ENCODE measurements around the gene SH3PXD2B.

Gene SH3PXD2B

DNA sequence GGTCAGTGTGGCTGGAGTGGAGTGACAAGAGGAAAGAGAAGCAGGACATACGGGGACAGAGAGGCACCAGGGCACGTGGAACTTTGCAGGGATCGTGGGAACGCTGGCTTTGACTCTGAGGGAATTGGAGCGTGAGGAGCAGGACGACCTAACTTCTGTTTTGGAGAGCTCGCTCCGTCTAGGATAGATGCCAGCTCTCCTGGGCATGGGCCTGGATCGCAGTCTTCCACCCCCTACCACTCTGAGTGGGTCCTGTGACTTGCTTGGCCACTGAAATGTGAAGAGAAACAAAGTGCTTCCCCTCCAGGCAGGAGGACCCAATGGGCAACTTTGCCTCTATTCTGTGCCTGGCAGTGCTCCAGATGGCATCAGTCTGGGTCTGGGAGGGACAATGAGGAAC, 8.7 kb upstream of the SH3PXD2B start:
- H3K4me3 ChIP-seq (ENCODE audit: low read length): no peak overlapping the region
- no peaks in the 10 kb centered on the region for H3K36me3 ChIP-seq (ENCODE audit: control insufficient read depth, insufficient read depth, low read length, severe bottlenecking)
- no peak overlapping the region for H3K9ac ChIP-seq (ENCODE audit: low read length)
- H3K9me3 ChIP-seq (ENCODE audit: control insufficient read depth, low read length): peaks cover 6% of the 10 kb centered on the region
- H3K27me3 ChIP-seq (replicated peaks; ENCODE audit: control insufficient read depth, insufficient read depth, low read length): no peaks in the 10 kb centered on the region
- no peaks in the 10 kb centered on the region for H3K4me1 ChIP-seq (ENCODE audit: control insufficient read depth, insufficient read depth, low read length)
- no peak for DNase-seq (ENCODE audit: low read depth)

DNA sequence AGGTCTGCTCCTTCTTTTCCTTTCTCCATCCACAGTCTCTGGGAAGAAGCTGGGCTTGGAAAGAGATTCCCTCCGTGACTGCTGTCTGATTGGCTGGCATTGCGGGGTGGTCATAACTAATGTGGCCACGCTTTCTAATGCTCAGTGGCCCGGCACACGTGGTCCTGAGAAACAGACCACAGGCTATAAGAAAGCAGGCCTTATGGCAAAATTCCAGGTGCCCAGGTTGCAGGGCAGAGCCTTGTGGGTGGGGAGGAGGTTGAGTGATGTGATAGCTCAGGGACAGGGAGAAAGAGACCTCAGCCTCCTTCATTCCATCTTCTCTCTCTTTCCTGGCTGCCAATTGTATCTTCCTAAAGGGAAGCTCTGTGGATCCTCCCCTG, 5.4 kb upstream of the SH3PXD2B start:
- DNase-seq (ENCODE audit: low read depth): no peak
- Histone ChIP-seq H3K27me3 (replicated peaks; ENCODE audit: control insufficient read depth, insufficient read depth, low read length) (no peaks in the 10 kb centered on the region), H3K36me3 (ENCODE audit: control insufficient read depth, insufficient read depth, low read length, severe bottlenecking) (no peaks in the 10 kb centered on the region), H3K4me3 (ENCODE audit: low read length) (no peak overlapping the region), H3K9ac (ENCODE audit: low read length) (no peak overlapping the region), H3K9me3 (ENCODE audit: control insufficient read depth, low read length) (peaks cover 3% of the 10 kb centered on the region), H3K4me1 (ENCODE audit: control insufficient read depth, insufficient read depth, low read length) (peaks cover 12% of the 10 kb centered on the region)

DNA sequence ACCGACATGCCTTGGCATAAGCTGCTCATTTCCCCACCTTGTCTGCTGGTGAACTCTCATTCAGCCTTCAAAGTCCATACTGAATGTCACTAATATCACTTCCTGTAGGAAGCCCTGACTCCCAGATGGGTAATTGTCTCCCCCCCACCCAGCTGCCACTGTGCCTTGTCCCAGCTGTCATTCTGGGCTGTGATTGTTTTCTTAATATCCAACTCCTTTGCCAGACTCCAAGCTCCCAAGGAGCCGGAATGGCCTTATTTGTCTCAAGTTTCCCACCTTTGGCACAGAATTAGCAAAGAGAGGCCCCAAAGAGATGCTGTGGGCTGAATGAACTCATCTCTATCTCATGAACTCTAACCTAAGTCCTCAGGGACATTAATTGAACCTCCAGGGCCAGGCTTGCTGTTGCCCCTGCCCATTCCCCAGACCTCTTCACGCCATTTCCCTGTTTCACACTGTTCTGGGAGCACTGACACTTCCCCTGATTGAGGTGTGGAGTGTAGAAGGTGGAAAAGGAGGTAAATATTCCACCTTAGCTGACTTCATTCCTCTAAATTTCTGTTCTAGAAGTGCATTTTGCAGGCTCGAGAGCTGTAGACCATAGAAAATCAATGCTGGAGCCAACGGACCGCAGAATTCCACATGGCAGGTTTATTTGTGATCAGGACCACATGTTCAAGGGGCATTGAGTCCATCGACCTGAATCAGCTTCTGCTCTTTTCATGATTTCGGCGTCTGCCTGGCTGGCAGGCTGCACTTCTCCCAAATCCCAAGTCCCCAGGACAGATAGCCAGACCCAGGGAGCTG, 4.9 kb upstream of the SH3PXD2B start:
- Histone ChIP-seq H3K4me3 (ENCODE audit: low read length) (no peak overlapping the region), H3K9me3 (ENCODE audit: control insufficient read depth, low read length) (peaks cover 3% of the 10 kb centered on the region), H3K9ac (ENCODE audit: low read length) (no peak overlapping the region), H3K4me1 (ENCODE audit: control insufficient read depth, insufficient read depth, low read length) (peaks cover 14% of the 10 kb centered on the region), H3K36me3 (ENCODE audit: control insufficient read depth, insufficient read depth, low read length, severe bottlenecking) (no peaks in the 10 kb centered on the region), H3K27me3 (replicated peaks; ENCODE audit: control insufficient read depth, insufficient read depth, low read length) (no peaks in the 10 kb centered on the region)
- DNase-seq (ENCODE audit: low read depth): no peak

DNA sequence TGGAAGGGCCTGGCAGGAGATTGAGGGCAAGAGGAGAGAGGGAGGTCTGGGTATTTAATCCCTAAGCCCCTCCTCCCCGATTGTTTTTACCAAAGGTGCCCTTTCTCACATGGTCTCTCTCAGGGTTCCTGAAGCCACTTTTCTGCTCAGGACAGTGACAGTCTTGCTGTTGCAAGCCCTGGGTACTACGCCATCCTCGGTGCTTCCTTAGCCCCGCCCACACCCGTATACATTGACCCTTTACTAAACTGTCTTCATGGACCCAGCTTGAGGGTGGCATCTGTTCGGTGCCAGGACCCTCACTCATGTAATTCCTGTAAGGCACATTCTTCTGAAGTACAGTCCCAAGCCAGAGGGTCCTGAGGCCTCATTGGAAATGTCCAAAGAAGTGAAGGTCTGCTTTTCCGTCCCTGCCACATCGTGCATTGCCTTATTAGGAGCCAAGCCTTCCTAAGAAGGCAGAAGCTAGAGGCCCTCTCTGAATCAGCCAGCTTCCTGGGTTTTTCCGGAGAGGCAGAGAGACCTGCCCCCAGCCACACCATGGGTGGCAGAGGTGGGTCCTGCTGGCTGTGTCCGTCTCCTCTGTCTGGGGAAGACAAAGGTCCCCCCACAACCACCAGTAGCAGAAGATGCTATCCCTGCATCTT, 1.9 kb upstream of the SH3PXD2B start:
- Histone ChIP-seq H3K4me1 (ENCODE audit: control insufficient read depth, insufficient read depth, low read length) (peaks cover 25% of the 10 kb centered on the region), H3K36me3 (ENCODE audit: control insufficient read depth, insufficient read depth, low read length, severe bottlenecking) (no peaks in the 10 kb centered on the region), H3K9ac (ENCODE audit: low read length) (peak overlapping the region; percentile 83), H3K9me3 (ENCODE audit: control insufficient read depth, low read length) (no peaks in the 10 kb centered on the region), H3K27me3 (replicated peaks; ENCODE audit: control insufficient read depth, insufficient read depth, low read length) (no peaks in the 10 kb centered on the region), H3K4me3 (ENCODE audit: low read length) (no peak overlapping the region)
- no peak for DNase-seq (ENCODE audit: low read depth)

DNA sequence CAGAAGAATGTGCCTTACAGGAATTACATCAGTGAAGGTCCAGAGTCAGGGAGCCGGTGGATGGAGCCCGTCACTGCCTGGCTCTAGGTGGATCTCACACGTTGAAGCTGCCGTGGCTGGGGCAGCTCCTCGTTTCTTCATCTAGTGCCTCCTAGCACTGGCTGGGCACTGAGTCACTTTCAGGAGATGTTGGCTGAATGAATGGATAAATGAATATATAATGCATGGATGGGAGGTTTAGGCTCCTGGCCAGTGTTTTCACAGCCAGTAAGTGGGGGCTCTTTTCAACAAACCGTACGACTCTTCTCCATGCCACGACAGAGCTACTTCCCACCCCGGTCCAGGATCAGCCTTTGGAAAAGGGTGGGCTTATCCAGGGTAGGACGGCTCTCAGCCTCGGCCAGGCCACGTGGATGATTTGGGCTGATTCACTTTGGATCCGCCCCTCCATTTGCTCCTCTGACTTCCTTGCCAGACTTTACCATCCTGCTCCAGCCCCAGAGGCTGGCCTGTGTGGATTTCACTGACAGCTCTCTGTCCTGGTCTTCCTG, 1.3 kb upstream of the SH3PXD2B start:
- Histone ChIP-seq H3K9ac (ENCODE audit: low read length) (peak overlapping the region; percentile 83), H3K4me1 (ENCODE audit: control insufficient read depth, insufficient read depth, low read length) (peaks cover 32% of the 10 kb centered on the region), H3K9me3 (ENCODE audit: control insufficient read depth, low read length) (no peaks in the 10 kb centered on the region), H3K4me3 (ENCODE audit: low read length) (peak overlapping the region; percentile 82), H3K36me3 (ENCODE audit: control insufficient read depth, insufficient read depth, low read length, severe bottlenecking) (no peaks in the 10 kb centered on the region), H3K27me3 (replicated peaks; ENCODE audit: control insufficient read depth, insufficient read depth, low read length) (no peaks in the 10 kb centered on the region)
- DNase-seq (ENCODE audit: low read depth): peak; percentile 42

DNA sequence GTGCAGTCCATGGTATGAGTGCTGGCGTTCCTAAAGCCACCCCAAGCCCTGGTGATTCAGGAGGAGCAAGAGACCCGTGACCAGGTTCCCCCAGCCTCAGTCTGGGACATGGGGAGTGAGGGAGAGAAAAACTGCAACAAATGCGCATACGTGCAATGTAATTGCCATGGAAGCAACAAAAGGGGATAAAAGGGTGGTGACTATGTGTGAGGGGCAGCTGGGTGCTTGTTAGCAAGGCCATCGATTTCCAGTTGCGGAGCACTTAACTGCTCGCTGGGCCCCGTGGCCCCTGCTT, 709 bp upstream of the SH3PXD2B start:
- Histone ChIP-seq H3K36me3 (ENCODE audit: control insufficient read depth, insufficient read depth, low read length, severe bottlenecking) (no peaks in the 10 kb centered on the region), H3K9ac (ENCODE audit: low read length) (peak overlapping the region; percentile 83), H3K9me3 (ENCODE audit: control insufficient read depth, low read length) (no peaks in the 10 kb centered on the region), H3K4me1 (ENCODE audit: control insufficient read depth, insufficient read depth, low read length) (peaks cover 32% of the 10 kb centered on the region), H3K27me3 (replicated peaks; ENCODE audit: control insufficient read depth, insufficient read depth, low read length) (no peaks in the 10 kb centered on the region), H3K4me3 (ENCODE audit: low read length) (peak overlapping the region; percentile 82)
- no peak for DNase-seq (ENCODE audit: low read depth)

DNA sequence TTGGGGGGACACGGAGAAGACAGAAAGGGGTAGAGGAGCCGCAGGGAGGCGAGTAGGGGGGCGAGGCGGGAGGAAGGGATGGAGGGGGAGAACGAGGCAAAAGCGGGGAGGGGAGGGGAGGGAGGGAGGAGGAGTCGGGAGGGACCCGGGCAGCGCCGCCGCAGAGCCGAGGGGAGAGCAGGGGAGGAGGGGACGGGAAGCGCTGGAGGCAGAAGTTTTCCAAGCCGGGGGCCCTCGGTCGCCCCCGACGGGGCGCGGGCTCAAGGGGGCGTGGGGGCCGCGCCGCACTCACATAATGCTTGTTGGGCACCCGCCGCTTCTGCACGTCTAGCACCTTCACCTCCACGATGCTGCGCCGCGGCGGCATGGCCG, 353 bp downstream of the SH3PXD2B start:
- Histone ChIP-seq H3K27me3 (replicated peaks; ENCODE audit: control insufficient read depth, insufficient read depth, low read length) (no peaks in the 10 kb centered on the region), H3K9ac (ENCODE audit: low read length) (peak overlapping the region; percentile 99), H3K36me3 (ENCODE audit: control insufficient read depth, insufficient read depth, low read length, severe bottlenecking) (no peaks in the 10 kb centered on the region), H3K4me3 (ENCODE audit: low read length) (peak overlapping the region; percentile 96), H3K4me1 (ENCODE audit: control insufficient read depth, insufficient read depth, low read length) (peaks cover 41% of the 10 kb centered on the region), H3K9me3 (ENCODE audit: control insufficient read depth, low read length) (no peaks in the 10 kb centered on the region)
- DNase-seq (ENCODE audit: low read depth): peak; percentile 66

DNA sequence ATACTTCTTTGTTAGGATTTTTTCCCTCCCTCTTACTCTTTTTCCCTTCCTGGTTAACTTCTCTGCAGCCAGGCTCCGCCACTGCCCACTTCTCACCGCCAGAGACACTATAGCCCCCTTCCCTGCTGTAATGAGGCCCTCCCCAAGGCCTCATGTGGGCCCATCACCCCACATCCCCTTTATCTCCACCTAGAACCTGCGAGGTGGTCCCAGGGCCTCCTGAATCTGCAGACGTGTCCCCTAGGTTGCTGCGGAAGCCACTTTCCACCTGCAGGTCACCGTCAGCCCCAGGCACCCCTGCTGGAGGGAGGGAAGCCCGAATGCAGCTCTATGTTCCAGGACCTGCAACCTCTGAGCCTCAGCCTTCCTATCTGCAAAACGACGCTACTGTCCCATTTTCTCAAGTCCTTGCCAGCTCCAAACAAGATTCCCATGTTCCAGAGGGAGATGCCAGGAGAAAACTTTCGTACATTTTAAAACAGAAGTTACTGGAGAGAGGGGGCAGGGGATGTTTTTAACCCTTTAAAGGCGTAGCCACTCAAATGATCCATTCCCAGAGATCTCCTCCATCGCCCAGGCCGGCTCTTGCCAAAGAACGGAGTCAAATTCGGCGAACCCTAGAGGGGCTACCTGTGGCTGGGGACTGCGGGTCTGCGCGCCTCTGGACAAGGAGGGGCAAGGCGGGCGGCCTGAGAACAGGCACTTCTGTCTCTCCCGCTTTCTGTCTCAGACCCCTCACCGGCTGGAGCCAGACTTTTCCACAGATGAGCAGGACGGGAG, 929 bp downstream of the SH3PXD2B start:
- Histone ChIP-seq H3K36me3 (ENCODE audit: control insufficient read depth, insufficient read depth, low read length, severe bottlenecking) (no peaks in the 10 kb centered on the region), H3K9me3 (ENCODE audit: control insufficient read depth, low read length) (no peaks in the 10 kb centered on the region), H3K9ac (ENCODE audit: low read length) (peak overlapping the region; percentile 99), H3K4me3 (ENCODE audit: low read length) (peak overlapping the region; percentile 96), H3K27me3 (replicated peaks; ENCODE audit: control insufficient read depth, insufficient read depth, low read length) (no peaks in the 10 kb centered on the region), H3K4me1 (ENCODE audit: control insufficient read depth, insufficient read depth, low read length) (peaks cover 44% of the 10 kb centered on the region)
- peak; percentile 81 for DNase-seq (ENCODE audit: low read depth)

DNA sequence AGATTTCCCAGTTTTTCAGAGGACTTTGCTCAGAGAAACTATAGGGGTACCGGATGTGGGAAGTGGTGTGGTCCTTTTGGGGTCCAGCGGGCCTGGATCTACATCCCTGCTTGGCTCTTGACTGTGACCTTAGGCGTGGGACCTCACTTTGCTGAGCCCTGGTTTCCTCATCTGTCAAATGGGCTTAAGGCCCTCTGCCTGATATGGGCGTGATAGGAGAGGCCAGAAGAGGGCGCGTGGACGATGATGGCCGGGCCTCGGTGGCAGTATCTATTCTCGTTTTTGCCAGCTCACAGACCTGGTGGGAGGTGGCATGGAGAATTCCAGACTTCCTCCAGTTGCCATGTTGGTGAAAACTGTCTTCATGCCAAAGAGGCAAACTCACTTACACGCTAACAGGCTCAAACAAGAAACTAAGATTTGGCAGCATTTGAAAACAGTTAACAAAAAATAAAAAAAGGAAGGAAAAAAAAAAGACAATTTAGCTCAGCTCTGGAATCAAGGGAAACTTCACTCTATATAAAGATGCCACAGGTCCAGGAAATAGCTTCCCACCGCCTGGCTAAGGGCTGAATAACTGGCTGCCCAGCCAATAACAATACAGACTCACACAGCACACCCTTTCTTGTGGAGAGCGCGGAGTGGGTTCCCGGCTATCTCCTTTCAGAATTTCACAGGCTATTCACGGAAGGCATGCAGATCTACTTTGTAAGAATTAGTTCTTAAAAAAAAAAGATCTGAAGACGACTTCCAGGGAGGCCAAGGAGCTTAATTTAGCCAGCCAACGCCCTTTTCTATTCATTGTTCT, 1.7 kb downstream of the SH3PXD2B start:
- Histone ChIP-seq H3K4me3 (ENCODE audit: low read length) (peak overlapping the region; percentile 96), H3K36me3 (ENCODE audit: control insufficient read depth, insufficient read depth, low read length, severe bottlenecking) (no peaks in the 10 kb centered on the region), H3K27me3 (replicated peaks; ENCODE audit: control insufficient read depth, insufficient read depth, low read length) (no peaks in the 10 kb centered on the region), H3K9me3 (ENCODE audit: control insufficient read depth, low read length) (no peaks in the 10 kb centered on the region), H3K9ac (ENCODE audit: low read length) (peak overlapping the region; percentile 99), H3K4me1 (ENCODE audit: control insufficient read depth, insufficient read depth, low read length) (peaks cover 44% of the 10 kb centered on the region)
- DNase-seq (ENCODE audit: low read depth): peak; percentile 78

DNA sequence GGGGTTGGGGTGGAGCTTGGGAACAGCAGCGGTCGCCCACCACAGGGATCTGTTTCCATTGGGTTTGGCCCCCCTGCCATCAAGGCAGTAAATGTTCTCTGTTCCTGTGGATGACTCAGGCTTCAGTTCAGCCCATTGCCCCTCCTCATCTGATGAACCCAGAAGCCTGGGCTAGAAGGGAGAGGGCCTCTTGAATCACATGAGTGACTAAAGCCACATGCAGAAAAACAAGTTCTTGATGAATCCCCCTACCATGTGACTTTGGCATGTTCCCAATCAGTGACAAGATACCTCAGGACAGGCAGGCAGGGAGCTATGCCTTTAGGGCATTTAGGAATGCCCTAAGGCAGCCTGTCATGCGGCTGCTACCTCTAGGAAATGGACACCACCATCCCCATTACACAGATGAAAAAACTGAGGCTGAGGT, 2.5 kb downstream of the SH3PXD2B start:
- Histone ChIP-seq H3K36me3 (ENCODE audit: control insufficient read depth, insufficient read depth, low read length, severe bottlenecking) (no peaks in the 10 kb centered on the region), H3K4me1 (ENCODE audit: control insufficient read depth, insufficient read depth, low read length) (peaks cover 52% of the 10 kb centered on the region), H3K9me3 (ENCODE audit: control insufficient read depth, low read length) (no peaks in the 10 kb centered on the region), H3K4me3 (ENCODE audit: low read length) (peak overlapping the region; percentile 96), H3K9ac (ENCODE audit: low read length) (peak overlapping the region; percentile 99), H3K27me3 (replicated peaks; ENCODE audit: control insufficient read depth, insufficient read depth, low read length) (no peaks in the 10 kb centered on the region)
- peak; percentile 72 for DNase-seq (ENCODE audit: low read depth)

All from adipocyte (in vitro differentiated cells).